ENCODE measurements around the gene FAF1.

FAF1 gene

GRCh38 chr1:50700621-50701020 lies 259.4 kb downstream of the FAF1 start:
- DNase-seq (ENCODE audit: low spot score), result no peak

- no peak for DNase-seq (ENCODE audit: low spot score)
Observed at GRCh38 chr1:50700214-50700613, 259.9 kb downstream of the FAF1 start.

- no peak for DNase-seq (ENCODE audit: low spot score)
Observed at GRCh38 chr1:50699795-50700194, 260.3 kb downstream of the FAF1 start.

- DNase-seq (ENCODE audit: low spot score), result no peak
Observed at GRCh38 chr1:50697440-50698421, 262.3 kb downstream of the FAF1 start.

- DNase-seq (ENCODE audit: low spot score), result no peak
Observed at GRCh38 chr1:50693829-50694228, 266.2 kb downstream of the FAF1 start.

GRCh38 chr1:50684185-50684584 lies 275.9 kb downstream of the FAF1 start:
- no peak for DNase-seq (ENCODE audit: low spot score)

GRCh38 chr1:50681931-50682330 lies 278.1 kb downstream of the FAF1 start:
- no peak for DNase-seq (ENCODE audit: low spot score)

GRCh38 chr1:50667710-50668356 lies 292.2 kb downstream of the FAF1 start:
- no peak for DNase-seq (ENCODE audit: low spot score)

GRCh38 chr1:50667272-50667671 lies 292.8 kb downstream of the FAF1 start:
- no peak for DNase-seq (ENCODE audit: low spot score)

GRCh38 chr1:50666849-50667248 lies 293.2 kb downstream of the FAF1 start:
- no peak for DNase-seq (ENCODE audit: low spot score)

- DNase-seq (ENCODE audit: low spot score), result no peak
Observed at GRCh38 chr1:50665413-50665812, 294.7 kb downstream of the FAF1 start.

- DNase-seq (ENCODE audit: low spot score), result no peak
Observed at GRCh38 chr1:50661626-50662025, 298.4 kb downstream of the FAF1 start.

GRCh38 chr1:50659107-50659662 lies 300.9 kb downstream of the FAF1 start:
- no peak for DNase-seq (ENCODE audit: low spot score)

GRCh38 chr1:50658459-50659076 lies 301.5 kb downstream of the FAF1 start:
- DNase-seq (ENCODE audit: low spot score), result no peak

GRCh38 chr1:50656931-50657330 lies 303.1 kb downstream of the FAF1 start:
- DNase-seq (ENCODE audit: low spot score), result no peak

GRCh38 chr1:50651476-50652263 lies 308.4 kb downstream of the FAF1 start:
- DNase-seq (ENCODE audit: low spot score), result no peak

- no peak for DNase-seq (ENCODE audit: low spot score)
Observed at GRCh38 chr1:50646526-50646925, 313.5 kb downstream of the FAF1 start.

GRCh38 chr1:50645139-50645538 lies 314.9 kb downstream of the FAF1 start:
- DNase-seq (ENCODE audit: low spot score), result no peak

GRCh38 chr1:50644447-50645105 lies 315.5 kb downstream of the FAF1 start:
- no peak for DNase-seq (ENCODE audit: low spot score)

- DNase-seq (ENCODE audit: low spot score), result no peak
Observed at GRCh38 chr1:50637460-50637859, 322.6 kb downstream of the FAF1 start.

- no peak for DNase-seq (ENCODE audit: low spot score)
Observed at GRCh38 chr1:50634251-50634650, 325.8 kb downstream of the FAF1 start.
